NCI-H2081 (cell line): ENCODE results near the gene ECE1.
"Not testable (repeated sequence)": the region's sequence is repeated elsewhere in the genome, so short reads cannot be mapped to it uniquely, and the experiment has no call there.

Source experiments
- DNase-seq, 2 experiments: peaks; one replicate each; lab custom pipeline; 2025; lab: John Stamatoyannopoulos, UW

The ECE1 gene

GRCh38 chr1:21291184-21291583 is 921 bp upstream of the ECE1 start:
- DNase-seq: no peak

- no peak for DNase-seq
Measured at GRCh38 chr1:21290546-21290944, 282 bp upstream of the ECE1 start.

- DNase-seq: no peak
Measured at GRCh38 chr1:21289127-21289526, 1.1 kb downstream of the ECE1 start.

- no peak for DNase-seq
Measured at GRCh38 chr1:21287905-21288514, 2.3 kb downstream of the ECE1 start.

GRCh38 chr1:21285386-21285785 is 4.9 kb downstream of the ECE1 start:
- not testable (repeated sequence) for DNase-seq

- no peak for DNase-seq
Measured at GRCh38 chr1:21285055-21285372, 5.2 kb downstream of the ECE1 start.

- DNase-seq: no peak
Measured at GRCh38 chr1:21284206-21285054, 5.8 kb downstream of the ECE1 start.

- DNase-seq: no peak
Measured at GRCh38 chr1:21283524-21283923, 6.7 kb downstream of the ECE1 start.

GRCh38 chr1:21282020-21282419 is 8.2 kb downstream of the ECE1 start:
- DNase-seq: not testable (repeated sequence)

GRCh38 chr1:21280482-21280881 is 9.8 kb downstream of the ECE1 start:
- DNase-seq: no peak

- DNase-seq: no peak
Measured at GRCh38 chr1:21280011-21280471, 10.2 kb downstream of the ECE1 start.

GRCh38 chr1:21278860-21279845 is 11.1 kb downstream of the ECE1 start:
- no peak for DNase-seq

GRCh38 chr1:21278208-21278859 is 11.9 kb downstream of the ECE1 start:
- no peak for DNase-seq

GRCh38 chr1:21277180-21277579 is 13.1 kb downstream of the ECE1 start:
- DNase-seq: no peak

GRCh38 chr1:21272540-21272939 is 17.7 kb downstream of the ECE1 start:
- no peak for DNase-seq

- no peak for DNase-seq
Measured at GRCh38 chr1:21271550-21271949, 18.7 kb downstream of the ECE1 start.

GRCh38 chr1:21270086-21270689 is 20.1 kb downstream of the ECE1 start:
- peak in 1 of 2 experiments; percentile 29 for DNase-seq

GRCh38 chr1:21269461-21270085 is 20.7 kb downstream of the ECE1 start:
- DNase-seq: no peak

GRCh38 chr1:21268281-21269239 is 21.7 kb downstream of the ECE1 start:
- peak in 1 of 2 experiments; percentile 11 for DNase-seq
